Renal cortex interstitium (tissue), 11 donors: ENCODE data around the gene MAP3K6. TPM values are rescaled to one million over a fixed set of nuclear protein-coding genes. Genes with fewer than 3 reads are reported as not detected.
A peak's percentile ranks its signal among the peaks of the same experiment; 100 is the strongest.

Source experiments
- DNase-seq, 11 donors: peaks; one replicate each; pipeline ENCODE4 v3.0.0-alpha.2; 2013; ENCODE audit warnings: low read depth in 9 of 11, low spot score in 4 of 11; ENCODE audit errors: extremely low read depth in 1 of 11
- polyA plus RNA-seq, 3 donors: library from polyadenylated mRNA; unstranded; fragments of 120-200 nt; gene quantifications; one replicate each; pipeline ENCODE4 v1.2.1, GENCODE V29; 2013; ENCODE audit not compliant: insufficient read length in 3 of 3

The MAP3K6 gene
- polyA plus RNA-seq, 3 donors: 9.7 to 11.6 (median 10.4) TPM

DNA sequence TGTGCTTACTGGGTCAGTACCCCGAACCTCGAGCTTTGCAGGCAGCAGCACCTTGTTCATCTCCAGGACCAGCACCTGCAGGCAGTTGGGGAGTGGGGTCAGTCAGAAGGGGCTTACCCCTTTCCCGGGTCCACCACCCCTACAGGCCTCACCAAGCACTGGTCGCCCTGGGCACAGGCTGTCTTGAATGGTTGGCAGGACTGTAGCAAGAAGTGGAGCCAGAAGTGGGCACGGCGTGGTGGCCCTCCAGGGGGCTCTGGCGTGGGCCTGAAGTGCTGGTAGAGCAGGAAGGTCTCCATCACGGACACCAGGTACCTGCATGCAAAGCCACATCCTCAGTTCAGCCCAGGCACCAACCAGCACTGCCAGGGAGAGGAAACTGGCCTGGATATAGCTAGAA is 5.2 kb downstream of the MAP3K6 start:
- no peak for DNase-seq

DNA sequence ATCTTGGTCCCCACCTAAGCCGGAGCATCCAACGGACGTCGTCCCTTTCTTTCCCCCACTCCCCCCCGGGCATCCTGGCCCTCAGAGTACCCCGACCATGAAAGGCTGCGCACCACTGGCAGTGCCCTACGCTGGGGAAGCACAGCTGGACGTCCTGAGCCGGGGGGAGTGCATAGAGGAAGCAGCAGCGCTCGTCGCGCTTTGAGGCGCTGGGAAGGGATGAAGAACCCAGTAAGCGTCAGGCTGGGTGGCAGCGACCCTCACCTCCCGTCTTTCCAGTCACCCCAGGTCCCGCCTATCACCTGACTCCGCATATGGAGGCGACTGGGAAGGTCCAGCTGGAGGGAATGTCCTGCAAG is 5.7 kb downstream of the MAP3K6 start:
- DNase-seq: no peak

GRCh38 chr1:27360159-27361043 is 6.4 kb downstream of the MAP3K6 start:
- no peak for DNase-seq

DNA sequence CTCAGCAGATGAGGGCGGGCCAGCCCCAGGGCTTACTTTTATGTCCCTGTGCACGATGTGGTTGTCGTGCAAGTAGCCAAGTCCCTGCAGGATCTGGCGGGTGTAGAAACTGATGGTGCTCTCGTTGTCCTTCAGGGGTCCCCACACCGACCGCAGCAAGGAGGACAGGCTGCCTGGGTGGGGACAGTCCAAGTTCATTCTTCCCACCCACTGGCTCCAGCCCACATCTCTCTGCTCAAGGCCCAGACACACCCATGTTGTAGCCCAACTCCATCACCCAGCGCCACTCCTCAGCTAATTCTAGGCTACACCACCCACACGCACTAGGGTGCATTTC is 7.0 kb downstream of the MAP3K6 start:
- no peak for DNase-seq

- no peak for DNase-seq
Observed at GRCh38 chr1:27358928-27359313, 7.8 kb downstream of the MAP3K6 start.

DNA sequence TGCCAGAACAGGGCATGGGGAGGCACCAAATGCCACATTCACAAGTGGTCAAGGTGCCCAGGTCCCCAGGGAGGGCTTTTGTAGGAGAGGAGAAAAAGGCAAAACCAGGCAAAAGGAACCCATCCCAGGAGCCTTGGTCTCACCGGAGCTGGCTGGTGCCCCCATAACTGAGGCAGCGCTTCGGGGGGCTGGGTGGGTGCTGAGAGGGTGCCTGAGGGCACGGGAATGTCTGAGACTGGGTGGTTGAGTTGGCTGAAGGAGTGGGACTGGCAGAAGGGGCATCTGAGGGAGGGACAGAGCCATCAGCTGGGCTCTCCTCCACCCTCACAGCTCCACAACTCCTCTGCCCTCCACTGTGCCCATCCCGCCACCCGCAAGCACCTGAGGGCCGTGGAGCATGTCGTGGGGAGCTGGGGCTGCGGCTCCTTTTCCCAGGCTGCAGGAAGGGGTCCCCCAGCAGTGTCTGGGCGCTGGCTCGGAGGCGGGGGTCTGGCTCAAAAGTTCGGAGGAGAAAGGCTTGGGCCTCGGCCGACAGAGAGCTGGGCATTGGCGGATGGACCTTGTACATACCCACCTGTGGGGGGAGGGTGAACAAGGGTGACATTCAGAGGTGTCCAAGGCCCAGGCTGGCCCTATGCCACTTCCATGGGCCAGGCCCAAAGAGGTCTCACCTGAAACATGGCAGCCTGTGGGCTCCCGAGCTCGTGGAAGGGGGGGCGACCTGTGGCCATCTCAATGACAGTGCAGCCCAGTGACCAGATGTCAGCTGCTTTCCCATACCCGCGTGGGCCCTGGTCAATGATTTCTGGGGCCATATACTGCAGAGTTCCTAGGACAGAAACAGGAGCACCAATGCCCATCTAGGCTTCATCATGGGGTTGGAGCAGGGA is 8.5 kb downstream of the MAP3K6 start:
- DNase-seq: no peak

DNA sequence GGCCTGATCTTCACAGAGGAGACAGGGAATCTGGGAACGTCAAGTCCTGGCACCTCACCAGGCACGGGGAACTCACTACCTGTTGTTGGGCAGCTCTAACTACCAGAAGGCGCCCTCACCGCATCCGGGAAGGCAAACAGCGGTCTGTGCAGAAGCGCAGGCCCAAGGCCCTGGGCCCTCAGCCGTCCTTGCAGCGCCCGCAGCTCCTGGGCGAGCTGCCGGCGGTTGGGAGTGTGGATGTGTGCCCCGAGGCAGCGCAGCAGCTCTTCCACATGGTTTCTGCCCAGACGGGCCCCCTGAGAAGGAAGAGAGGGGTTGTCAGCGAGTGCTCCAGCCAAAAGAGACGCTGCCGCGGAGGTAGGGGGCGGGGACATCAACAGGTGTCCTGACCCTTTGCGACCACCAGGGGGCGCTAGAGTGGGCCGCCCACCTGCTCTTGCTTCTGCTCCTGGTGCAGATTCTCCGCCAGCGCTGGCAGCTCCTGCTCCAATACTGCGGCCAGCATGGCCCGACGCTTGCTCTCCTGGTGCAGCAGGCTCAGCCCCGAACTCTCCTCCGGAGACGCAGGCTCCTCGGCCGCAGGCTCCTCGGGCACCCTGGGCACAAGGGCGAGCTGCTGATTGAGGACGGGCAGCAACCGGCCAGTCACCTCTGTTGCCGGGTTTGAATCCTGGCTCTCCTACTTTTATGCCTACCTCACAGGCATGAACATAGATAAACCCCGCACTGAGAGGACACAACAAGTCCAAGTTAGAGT is 9.3 kb downstream of the MAP3K6 start:
- DNase-seq: peak in 5 of 11 donors; percentile 43 to 62 (median 53)

- DNase-seq: no peak
Observed at GRCh38 chr1:27356619-27357280, 10.0 kb downstream of the MAP3K6 start.

DNA sequence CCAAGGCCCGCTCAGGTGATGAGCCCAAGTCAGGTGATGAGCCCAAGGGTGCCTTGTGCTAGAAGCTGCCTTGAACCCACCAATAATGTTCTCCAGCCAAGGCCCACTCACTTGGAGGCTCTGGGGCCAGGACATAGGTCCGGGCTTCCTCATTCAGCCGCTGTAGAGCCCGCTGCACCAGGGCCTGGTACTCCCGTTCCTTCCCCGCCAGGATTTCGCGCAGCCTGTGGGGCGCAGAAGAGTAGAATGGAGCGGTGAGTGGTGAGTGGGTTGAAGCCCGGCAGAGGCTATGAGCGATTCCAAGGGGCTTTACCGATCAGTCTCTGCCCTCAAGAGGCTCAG is 10.5 kb downstream of the MAP3K6 start:
- DNase-seq: no peak

DNA sequence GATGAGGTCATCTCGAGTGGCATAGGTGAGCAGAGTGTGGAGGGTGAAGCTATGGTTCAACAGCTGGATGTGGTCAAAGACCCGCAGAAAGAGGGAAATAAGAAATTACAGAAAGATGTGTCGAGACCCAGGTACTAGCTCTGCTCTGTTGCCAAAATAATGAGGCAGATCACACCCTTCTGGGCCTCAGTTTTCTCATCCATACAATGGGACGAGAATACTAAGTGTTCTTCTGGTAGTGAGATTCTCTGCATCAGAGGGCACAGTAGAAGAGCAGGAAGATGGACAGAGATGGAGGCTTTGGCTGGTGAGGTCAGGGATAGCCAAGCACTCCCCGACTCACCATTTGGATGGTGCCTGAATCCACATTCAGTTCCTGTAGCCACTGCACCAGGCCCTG is 11.1 kb downstream of the MAP3K6 start:
- no peak for DNase-seq

DNA sequence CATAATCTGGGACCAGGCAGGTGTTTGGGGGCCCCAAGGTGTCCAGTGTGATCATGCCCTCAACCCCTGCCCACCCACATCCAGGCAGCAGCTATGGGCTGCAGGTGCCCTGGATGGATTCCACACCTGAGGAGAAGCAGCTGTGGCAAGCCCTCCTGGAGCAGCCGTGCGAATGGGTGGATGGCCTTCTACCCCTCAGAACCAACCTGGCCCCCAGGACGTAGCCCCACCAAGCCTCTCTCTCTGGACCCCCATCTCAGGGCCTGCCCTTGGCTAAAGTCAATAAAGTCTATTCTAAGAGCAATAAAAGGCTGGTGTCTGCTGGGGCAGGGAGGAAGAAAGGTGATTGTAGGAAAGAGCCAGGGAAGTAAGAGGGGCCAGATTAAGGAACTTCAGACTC is 13.1 kb downstream of the MAP3K6 start:
- no peak for DNase-seq

- no peak for DNase-seq
Observed at GRCh38 chr1:27353166-27353565, 13.6 kb downstream of the MAP3K6 start.

DNA sequence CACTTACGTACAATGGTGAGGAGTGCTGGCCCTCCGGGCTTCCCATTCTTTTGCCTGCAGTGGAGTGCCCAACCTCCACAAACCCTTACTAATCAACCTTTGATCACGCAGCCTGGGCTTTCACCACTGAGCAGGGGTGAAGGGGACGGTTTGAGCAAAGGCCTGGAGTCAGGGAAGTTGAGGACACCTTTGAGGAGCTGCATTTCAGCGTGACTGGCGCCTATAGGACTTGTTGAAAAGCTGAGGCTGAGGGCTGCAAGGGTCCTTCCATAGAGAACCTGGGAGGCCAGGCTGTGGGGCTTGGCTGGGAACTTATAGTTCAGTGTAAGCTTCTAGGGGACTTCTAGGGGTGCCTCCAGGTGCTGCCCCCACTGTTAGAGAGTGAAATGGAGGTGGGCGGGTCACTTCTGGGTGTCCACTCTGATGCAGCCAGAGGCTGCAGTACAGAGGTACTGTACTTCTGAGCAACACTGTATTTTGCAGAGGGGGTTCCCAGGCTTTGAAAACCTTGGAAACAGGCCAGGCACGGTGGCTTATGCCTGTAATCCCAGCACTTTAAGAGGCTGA is 15.1 kb downstream of the MAP3K6 start:
- no peak for DNase-seq

- DNase-seq: peak in 3 of 11 donors; percentile 36 to 50 (median 42)
Observed at GRCh38 chr1:27350663-27351540, 15.9 kb downstream of the MAP3K6 start.

- peak in 6 of 11 donors; percentile 45 to 71 (median 62) for DNase-seq
Observed at GRCh38 chr1:27349784-27350662, 16.7 kb downstream of the MAP3K6 start.

- peak in 1 of 11 donors; percentile 48 for DNase-seq
Observed at GRCh38 chr1:27348861-27349783, 17.6 kb downstream of the MAP3K6 start.
